Neural cell (in vitro differentiated cells): Measurements from ENCODE around the gene ZC3H12C. TPM values are rescaled to one million over a fixed set of nuclear protein-coding genes. Genes with fewer than 3 reads are reported as not detected.

Experiments used
- H2AFZ ChIP-seq: fragments of 200-600, 300-800 bp; sonication (generic), shearing (Covaris generic); 2 replicates; pipeline ENCODE4 v1.6.0; 2014; ENCODE audit warnings: low read depth, mild to moderate bottlenecking, antibody characterized with exemption, low read length, moderate library complexity
- H3F3A ChIP-seq: fragments of 200-600 bp; shearing (Covaris generic); 2 replicates; pipeline ENCODE4 v1.6.1; 2016; ENCODE audit warnings: mild to moderate bottlenecking, moderate library complexity, mixed read lengths, antibody characterized with exemption, low read length; ENCODE audit not compliant: insufficient read depth, poor library complexity, severe bottlenecking
- H3K27ac ChIP-seq: fragments of 200-600, 300-800 bp; sonication (generic), shearing (Covaris generic); 2 replicates; pipeline ENCODE4 v1.5.1; 2014; ENCODE audit warnings: mild to moderate bottlenecking, low read length, moderate library complexity
- H3K27me3 ChIP-seq: fragments of 300-800, 200-600 bp; sonication (generic), shearing (Covaris generic); 2 replicates; pipeline ENCODE4 v1.6.0; 2014; ENCODE audit warnings: mild to moderate bottlenecking, low read depth, low read length, moderate library complexity; ENCODE audit not compliant: insufficient read depth
- H3K36me3 ChIP-seq: fragments of 300-800, 200-600 bp; sonication (generic), shearing (Covaris generic); 2 replicates; pipeline ENCODE4 v1.5.1; 2014; ENCODE audit warnings: mild to moderate bottlenecking, antibody characterized with exemption, low read length, moderate library complexity; ENCODE audit not compliant: insufficient read depth
- H3K4me2 ChIP-seq: fragments of 300-800, 200-600 bp; sonication (generic), shearing (Covaris generic); 2 replicates; pipeline ENCODE4 v1.6.0; 2014; ENCODE audit warnings: mild to moderate bottlenecking, low read length
- H3K4me3 ChIP-seq: fragments of 300-800, 200-600 bp; sonication (generic), shearing (Covaris generic); 2 replicates; pipeline ENCODE4 v1.5.1; 2014; ENCODE audit warnings: mild to moderate bottlenecking, low read length, moderate library complexity
- H3K79me2 ChIP-seq: fragments of 200-600 bp; shearing (Covaris generic); replicated peaks from 2 replicates; pipeline ENCODE4 v1.6.0; 2014; ENCODE audit warnings: mild to moderate bottlenecking, low read length, moderate library complexity; ENCODE audit not compliant: insufficient read depth
- H3K9ac ChIP-seq: fragments of 300-800, 200-600 bp; sonication (generic), shearing (Covaris generic); 2 replicates; pipeline ENCODE4 v1.6.1; 2016; ENCODE audit warnings: mild to moderate bottlenecking, low read length, mixed read lengths
- H3K9me2 ChIP-seq: fragments of 200-600 bp; shearing (Covaris generic); 2 replicates; pipeline ENCODE4 v1.6.1; 2016; ENCODE audit warnings: mild to moderate bottlenecking, low read length, mixed read lengths; ENCODE audit not compliant: insufficient read depth
- H3K9me3 ChIP-seq: fragments of 200-600, 300-800 bp; sonication (generic), shearing (Covaris generic); 2 replicates; pipeline ENCODE4 v1.6.1; 2016; ENCODE audit warnings: mild to moderate bottlenecking, mixed run types, low read length, moderate library complexity, mixed read lengths
- H4K20me1 ChIP-seq: fragments of 200-600 bp; shearing (Covaris generic); 2 replicates; pipeline ENCODE4 v1.6.1; 2016; ENCODE audit warnings: mild to moderate bottlenecking, mixed run types; ENCODE audit not compliant: insufficient read depth
- EP300 ChIP-seq: fragments of 450-650 bp; conservative IDR thresholded peaks from 2 replicates; pipeline ENCODE4 v1.6.1; 2014; ENCODE audit warnings: antibody characterized with exemption, mild to moderate bottlenecking, moderate library complexity; ENCODE audit not compliant: poor library complexity, severe bottlenecking
- EZH2 ChIP-seq: fragments of 200-600, 300-800 bp; shearing (Covaris generic), sonication (generic); IDR thresholded peaks from 2 replicates; pipeline ENCODE4 v1.6.1; 2014; ENCODE audit warnings: antibody characterized with exemption, low read length, borderline replicate concordance, mild to moderate bottlenecking; ENCODE audit not compliant: insufficient read depth, poor library complexity, severe bottlenecking
- MXI1 ChIP-seq: fragments of 450-650 bp; conservative IDR thresholded peaks from 2 replicates; pipeline ENCODE4 v1.6.1; 2014; ENCODE audit warnings: antibody characterized with exemption, mild to moderate bottlenecking; ENCODE audit not compliant: poor library complexity, severe bottlenecking
- POLR2AphosphoS5 ChIP-seq: IDR thresholded peaks from 2 replicates; pipeline ENCODE4 v1.6.1; 2012
- RAD21 ChIP-seq: fragments of 450-650 bp; conservative IDR thresholded peaks from 2 replicates; pipeline ENCODE4 v1.6.1; 2014; ENCODE audit warnings: antibody characterized with exemption, mild to moderate bottlenecking, moderate library complexity
- SMC3 ChIP-seq: fragments of 450-650 bp; conservative IDR thresholded peaks from 2 replicates; pipeline ENCODE4 v1.6.1; 2014; ENCODE audit warnings: antibody characterized with exemption, mild to moderate bottlenecking, moderate library complexity; ENCODE audit not compliant: poor library complexity
- TAF1 ChIP-seq: IDR thresholded peaks from 2 replicates; pipeline ENCODE4 v1.6.1; 2012; ENCODE audit warnings: low read depth
- polyA plus RNA-seq: library from polyadenylated mRNA; depleted of rRNA; stranded (reverse); fragments of >200 nt; gene quantifications from 2 replicates; pipeline ENCODE4 v1.2.3, GENCODE V29; 2014
- TF ChIP-seq, protein P1 (sequence below): fragments of 450-650 bp; IDR thresholded peaks from 2 replicates; pipeline ENCODE4 v1.5.1; 2014; ENCODE audit warnings: antibody characterized with exemption, mild to moderate bottlenecking, moderate library complexity; ENCODE audit not compliant: poor library complexity, severe bottlenecking
- TF ChIP-seq, protein P2 (sequence below): IDR thresholded peaks from 2 replicates; pipeline ENCODE4 v1.6.1; 2012; ENCODE audit warnings: borderline replicate concordance

ZC3H12C gene
- polyA plus RNA-seq, 1 donor from 2014 or later = 15.1 TPM

DNA sequence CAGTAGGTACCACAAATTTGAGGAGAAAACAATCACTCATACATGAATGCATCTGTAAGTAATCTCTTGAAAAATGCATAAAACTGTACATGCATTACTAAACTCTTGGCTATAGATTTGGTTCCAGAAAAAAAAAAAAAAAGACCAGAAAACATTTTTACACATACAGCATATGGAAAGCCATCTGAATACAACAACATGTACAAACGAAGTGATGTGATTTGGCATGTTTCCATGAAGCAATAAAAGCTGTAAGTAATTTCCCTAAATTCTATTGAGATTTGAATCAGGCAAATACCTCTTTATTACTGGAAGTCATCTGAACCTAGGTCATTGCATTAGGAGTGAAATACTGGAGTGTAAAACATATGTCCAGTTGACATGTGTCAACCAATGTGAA is 31.9 kb upstream of the ZC3H12C start:
- Histone ChIP-seq H3K27me3 (no peaks in the 10 kb centered on the region), H3K9me3 (no peaks in the 10 kb centered on the region), H2AFZ (no peak overlapping the region), H4K20me1 (no peaks in the 10 kb centered on the region), H3K9me2 (no peaks in the 10 kb centered on the region), H3K4me3 (no peak overlapping the region), H3K4me2 (no peak overlapping the region), H3K79me2 (no peaks in the 10 kb centered on the region), H3K9ac (no peak overlapping the region), H3K36me3 (no peaks in the 10 kb centered on the region), H3F3A (no peaks in the 10 kb centered on the region), H3K27ac (no peak overlapping the region)
- TF ChIP-seq SMC3 = no peak
- no peak for TF ChIP-seq EZH2
- TF ChIP-seq POLR2AphosphoS5 = no peak
- TF ChIP-seq RAD21 = no peak
- TF ChIP-seq, protein P1, sequence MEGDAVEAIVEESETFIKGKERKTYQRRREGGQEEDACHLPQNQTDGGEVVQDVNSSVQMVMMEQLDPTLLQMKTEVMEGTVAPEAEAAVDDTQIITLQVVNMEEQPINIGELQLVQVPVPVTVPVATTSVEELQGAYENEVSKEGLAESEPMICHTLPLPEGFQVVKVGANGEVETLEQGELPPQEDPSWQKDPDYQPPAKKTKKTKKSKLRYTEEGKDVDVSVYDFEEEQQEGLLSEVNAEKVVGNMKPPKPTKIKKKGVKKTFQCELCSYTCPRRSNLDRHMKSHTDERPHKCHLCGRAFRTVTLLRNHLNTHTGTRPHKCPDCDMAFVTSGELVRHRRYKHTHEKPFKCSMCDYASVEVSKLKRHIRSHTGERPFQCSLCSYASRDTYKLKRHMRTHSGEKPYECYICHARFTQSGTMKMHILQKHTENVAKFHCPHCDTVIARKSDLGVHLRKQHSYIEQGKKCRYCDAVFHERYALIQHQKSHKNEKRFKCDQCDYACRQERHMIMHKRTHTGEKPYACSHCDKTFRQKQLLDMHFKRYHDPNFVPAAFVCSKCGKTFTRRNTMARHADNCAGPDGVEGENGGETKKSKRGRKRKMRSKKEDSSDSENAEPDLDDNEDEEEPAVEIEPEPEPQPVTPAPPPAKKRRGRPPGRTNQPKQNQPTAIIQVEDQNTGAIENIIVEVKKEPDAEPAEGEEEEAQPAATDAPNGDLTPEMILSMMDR = no peak
- TF ChIP-seq MXI1 = no peak
- TF ChIP-seq, protein P2, sequence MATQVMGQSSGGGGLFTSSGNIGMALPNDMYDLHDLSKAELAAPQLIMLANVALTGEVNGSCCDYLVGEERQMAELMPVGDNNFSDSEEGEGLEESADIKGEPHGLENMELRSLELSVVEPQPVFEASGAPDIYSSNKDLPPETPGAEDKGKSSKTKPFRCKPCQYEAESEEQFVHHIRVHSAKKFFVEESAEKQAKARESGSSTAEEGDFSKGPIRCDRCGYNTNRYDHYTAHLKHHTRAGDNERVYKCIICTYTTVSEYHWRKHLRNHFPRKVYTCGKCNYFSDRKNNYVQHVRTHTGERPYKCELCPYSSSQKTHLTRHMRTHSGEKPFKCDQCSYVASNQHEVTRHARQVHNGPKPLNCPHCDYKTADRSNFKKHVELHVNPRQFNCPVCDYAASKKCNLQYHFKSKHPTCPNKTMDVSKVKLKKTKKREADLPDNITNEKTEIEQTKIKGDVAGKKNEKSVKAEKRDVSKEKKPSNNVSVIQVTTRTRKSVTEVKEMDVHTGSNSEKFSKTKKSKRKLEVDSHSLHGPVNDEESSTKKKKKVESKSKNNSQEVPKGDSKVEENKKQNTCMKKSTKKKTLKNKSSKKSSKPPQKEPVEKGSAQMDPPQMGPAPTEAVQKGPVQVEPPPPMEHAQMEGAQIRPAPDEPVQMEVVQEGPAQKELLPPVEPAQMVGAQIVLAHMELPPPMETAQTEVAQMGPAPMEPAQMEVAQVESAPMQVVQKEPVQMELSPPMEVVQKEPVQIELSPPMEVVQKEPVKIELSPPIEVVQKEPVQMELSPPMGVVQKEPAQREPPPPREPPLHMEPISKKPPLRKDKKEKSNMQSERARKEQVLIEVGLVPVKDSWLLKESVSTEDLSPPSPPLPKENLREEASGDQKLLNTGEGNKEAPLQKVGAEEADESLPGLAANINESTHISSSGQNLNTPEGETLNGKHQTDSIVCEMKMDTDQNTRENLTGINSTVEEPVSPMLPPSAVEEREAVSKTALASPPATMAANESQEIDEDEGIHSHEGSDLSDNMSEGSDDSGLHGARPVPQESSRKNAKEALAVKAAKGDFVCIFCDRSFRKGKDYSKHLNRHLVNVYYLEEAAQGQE = no peak
- no peak for TF ChIP-seq EP300
- TF ChIP-seq TAF1 = no peak

DNA sequence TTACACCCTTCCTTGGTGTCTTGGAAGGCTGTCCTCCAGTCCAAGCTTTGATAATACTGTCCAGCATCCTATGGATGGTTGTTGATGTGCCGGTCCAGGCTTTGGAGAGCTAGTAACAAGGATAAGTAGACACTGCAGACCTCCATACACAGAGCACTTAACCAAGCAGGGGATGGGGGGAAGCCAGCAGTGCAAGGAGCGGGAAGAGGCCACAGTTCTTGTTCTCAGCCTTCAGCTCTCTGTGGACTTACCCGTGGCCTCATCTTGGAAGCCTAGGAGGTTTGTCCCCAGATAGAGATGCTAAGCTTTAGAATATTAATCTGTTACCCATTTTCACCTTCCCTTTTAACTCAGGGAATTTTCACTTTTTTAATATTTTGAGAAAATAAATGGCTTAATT is 30.9 kb upstream of the ZC3H12C start:
- Histone ChIP-seq H2AFZ (no peak overlapping the region), H3K27ac (no peak overlapping the region), H3K9ac (no peak overlapping the region), H3K9me3 (no peaks in the 10 kb centered on the region), H4K20me1 (no peaks in the 10 kb centered on the region), H3K4me3 (no peak overlapping the region), H3K9me2 (no peaks in the 10 kb centered on the region), H3K79me2 (no peaks in the 10 kb centered on the region), H3K27me3 (no peaks in the 10 kb centered on the region), H3K4me2 (no peak overlapping the region), H3F3A (no peaks in the 10 kb centered on the region), H3K36me3 (no peaks in the 10 kb centered on the region)
- no peak for TF ChIP-seq RAD21
- no peak for TF ChIP-seq TAF1
- TF ChIP-seq, protein P2 = no peak
- no peak for TF ChIP-seq EP300
- no peak for TF ChIP-seq POLR2AphosphoS5
- TF ChIP-seq, protein P1 = no peak
- TF ChIP-seq EZH2 = no peak
- TF ChIP-seq SMC3 = no peak
- TF ChIP-seq MXI1 = no peak
